Measurements from ENCODE around the gene FAM120B. TPM values are rescaled to one million over a fixed set of nuclear protein-coding genes. Genes with fewer than 3 reads are reported as not detected.

The FAM120B gene
- polyA plus RNA-seq, 1 donor from 2014 or later = 17.9 TPM

DNA sequence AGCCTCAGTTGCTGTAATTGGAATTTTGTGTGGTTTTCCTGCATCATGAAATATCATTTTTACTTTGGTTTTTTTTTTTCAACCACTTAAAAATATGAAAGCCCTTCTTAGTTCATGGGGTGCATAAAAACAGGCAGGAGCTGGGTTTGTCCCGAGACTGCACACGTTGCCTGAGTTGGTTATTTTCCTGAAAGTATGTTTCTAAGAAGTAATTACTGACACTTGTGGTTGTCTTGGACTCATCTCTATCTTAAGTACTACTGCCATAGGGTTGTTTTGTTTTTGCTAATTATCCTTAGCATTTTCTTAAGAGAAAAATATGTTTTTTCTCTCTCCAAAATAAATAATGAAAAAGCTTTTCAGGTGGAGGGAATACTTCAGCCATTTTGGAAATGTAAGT is 40.1 kb downstream of the FAM120B start:
- Histone ChIP-seq H3K27ac (ENCODE audit: low read length) (no peak overlapping the region), H3K4me2 (ENCODE audit: low read length) (no peak overlapping the region), H3F3A (ENCODE audit: insufficient read depth, low read length, poor library complexity, severe bottlenecking) (no peaks in the 10 kb centered on the region), H3K36me3 (ENCODE audit: insufficient read depth, low read length) (peaks cover 6% of the 10 kb centered on the region), H2AFZ (ENCODE audit: low read depth, low read length) (no peak overlapping the region), H3K9me3 (ENCODE audit: low read length) (peaks cover 9% of the 10 kb centered on the region), H3K79me2 (replicated peaks; ENCODE audit: insufficient read depth, low read length) (no peaks in the 10 kb centered on the region), H3K9me2 (ENCODE audit: insufficient read depth, low read length) (no peaks in the 10 kb centered on the region), H4K20me1 (ENCODE audit: insufficient read depth) (no peaks in the 10 kb centered on the region), H3K4me3 (ENCODE audit: low read length) (no peak overlapping the region), H3K9ac (ENCODE audit: low read length) (no peak overlapping the region), H3K27me3 (ENCODE audit: insufficient read depth, low read depth, low read length) (no peaks in the 10 kb centered on the region)
- TF ChIP-seq, protein P1, sequence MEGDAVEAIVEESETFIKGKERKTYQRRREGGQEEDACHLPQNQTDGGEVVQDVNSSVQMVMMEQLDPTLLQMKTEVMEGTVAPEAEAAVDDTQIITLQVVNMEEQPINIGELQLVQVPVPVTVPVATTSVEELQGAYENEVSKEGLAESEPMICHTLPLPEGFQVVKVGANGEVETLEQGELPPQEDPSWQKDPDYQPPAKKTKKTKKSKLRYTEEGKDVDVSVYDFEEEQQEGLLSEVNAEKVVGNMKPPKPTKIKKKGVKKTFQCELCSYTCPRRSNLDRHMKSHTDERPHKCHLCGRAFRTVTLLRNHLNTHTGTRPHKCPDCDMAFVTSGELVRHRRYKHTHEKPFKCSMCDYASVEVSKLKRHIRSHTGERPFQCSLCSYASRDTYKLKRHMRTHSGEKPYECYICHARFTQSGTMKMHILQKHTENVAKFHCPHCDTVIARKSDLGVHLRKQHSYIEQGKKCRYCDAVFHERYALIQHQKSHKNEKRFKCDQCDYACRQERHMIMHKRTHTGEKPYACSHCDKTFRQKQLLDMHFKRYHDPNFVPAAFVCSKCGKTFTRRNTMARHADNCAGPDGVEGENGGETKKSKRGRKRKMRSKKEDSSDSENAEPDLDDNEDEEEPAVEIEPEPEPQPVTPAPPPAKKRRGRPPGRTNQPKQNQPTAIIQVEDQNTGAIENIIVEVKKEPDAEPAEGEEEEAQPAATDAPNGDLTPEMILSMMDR (IDR thresholded peaks at IDR 0.05; ENCODE audit: poor library complexity, severe bottlenecking) = no peak
- no peak for TF ChIP-seq MXI1 (conservative IDR thresholded peaks at IDR 0.05; ENCODE audit: poor library complexity, severe bottlenecking)
- TF ChIP-seq POLR2AphosphoS5 (IDR thresholded peaks at IDR 0.05) = no peak
- TF ChIP-seq RAD21 (conservative IDR thresholded peaks at IDR 0.05) = no peak
- no peak for TF ChIP-seq EZH2 (IDR thresholded peaks at IDR 0.05; ENCODE audit: borderline replicate concordance, insufficient read depth, low read length, poor library complexity, severe bottlenecking)
- TF ChIP-seq SMC3 (conservative IDR thresholded peaks at IDR 0.05; ENCODE audit: poor library complexity) = no peak
- no peak for TF ChIP-seq EP300 (conservative IDR thresholded peaks at IDR 0.05; ENCODE audit: poor library complexity, severe bottlenecking)
- TF ChIP-seq, protein P2, sequence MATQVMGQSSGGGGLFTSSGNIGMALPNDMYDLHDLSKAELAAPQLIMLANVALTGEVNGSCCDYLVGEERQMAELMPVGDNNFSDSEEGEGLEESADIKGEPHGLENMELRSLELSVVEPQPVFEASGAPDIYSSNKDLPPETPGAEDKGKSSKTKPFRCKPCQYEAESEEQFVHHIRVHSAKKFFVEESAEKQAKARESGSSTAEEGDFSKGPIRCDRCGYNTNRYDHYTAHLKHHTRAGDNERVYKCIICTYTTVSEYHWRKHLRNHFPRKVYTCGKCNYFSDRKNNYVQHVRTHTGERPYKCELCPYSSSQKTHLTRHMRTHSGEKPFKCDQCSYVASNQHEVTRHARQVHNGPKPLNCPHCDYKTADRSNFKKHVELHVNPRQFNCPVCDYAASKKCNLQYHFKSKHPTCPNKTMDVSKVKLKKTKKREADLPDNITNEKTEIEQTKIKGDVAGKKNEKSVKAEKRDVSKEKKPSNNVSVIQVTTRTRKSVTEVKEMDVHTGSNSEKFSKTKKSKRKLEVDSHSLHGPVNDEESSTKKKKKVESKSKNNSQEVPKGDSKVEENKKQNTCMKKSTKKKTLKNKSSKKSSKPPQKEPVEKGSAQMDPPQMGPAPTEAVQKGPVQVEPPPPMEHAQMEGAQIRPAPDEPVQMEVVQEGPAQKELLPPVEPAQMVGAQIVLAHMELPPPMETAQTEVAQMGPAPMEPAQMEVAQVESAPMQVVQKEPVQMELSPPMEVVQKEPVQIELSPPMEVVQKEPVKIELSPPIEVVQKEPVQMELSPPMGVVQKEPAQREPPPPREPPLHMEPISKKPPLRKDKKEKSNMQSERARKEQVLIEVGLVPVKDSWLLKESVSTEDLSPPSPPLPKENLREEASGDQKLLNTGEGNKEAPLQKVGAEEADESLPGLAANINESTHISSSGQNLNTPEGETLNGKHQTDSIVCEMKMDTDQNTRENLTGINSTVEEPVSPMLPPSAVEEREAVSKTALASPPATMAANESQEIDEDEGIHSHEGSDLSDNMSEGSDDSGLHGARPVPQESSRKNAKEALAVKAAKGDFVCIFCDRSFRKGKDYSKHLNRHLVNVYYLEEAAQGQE (IDR thresholded peaks at IDR 0.05; ENCODE audit: borderline replicate concordance) = no peak
- TF ChIP-seq TAF1 (IDR thresholded peaks at IDR 0.05; ENCODE audit: low read depth) = no peak

DNA sequence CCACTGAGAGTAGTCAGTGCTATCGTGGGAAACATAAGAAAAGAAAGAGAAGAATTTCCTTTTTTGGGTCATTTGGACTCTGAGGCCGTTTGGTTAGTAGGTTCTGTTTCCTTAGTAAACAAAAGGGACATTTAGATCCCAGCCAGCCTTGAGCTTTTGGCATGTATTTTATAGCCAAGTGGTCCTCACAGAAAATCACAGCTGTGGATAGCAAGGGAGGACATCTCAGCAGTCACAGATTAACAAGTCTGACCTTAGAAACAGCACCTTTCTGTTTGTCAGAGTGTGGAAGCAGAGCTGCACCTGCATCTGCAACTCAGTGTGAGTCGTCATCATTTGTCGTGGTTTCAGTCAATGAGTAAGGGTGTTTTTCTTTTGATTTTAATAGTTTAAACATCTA is 40.5 kb downstream of the FAM120B start:
- Histone ChIP-seq H3F3A (ENCODE audit: insufficient read depth, low read length, poor library complexity, severe bottlenecking) (no peaks in the 10 kb centered on the region), H3K9me2 (ENCODE audit: insufficient read depth, low read length) (no peaks in the 10 kb centered on the region), H3K4me2 (ENCODE audit: low read length) (no peak overlapping the region), H3K36me3 (ENCODE audit: insufficient read depth, low read length) (peaks cover 6% of the 10 kb centered on the region), H3K79me2 (replicated peaks; ENCODE audit: insufficient read depth, low read length) (no peaks in the 10 kb centered on the region), H3K27me3 (ENCODE audit: insufficient read depth, low read depth, low read length) (no peaks in the 10 kb centered on the region), H3K9ac (ENCODE audit: low read length) (no peak overlapping the region), H4K20me1 (ENCODE audit: insufficient read depth) (no peaks in the 10 kb centered on the region), H3K27ac (ENCODE audit: low read length) (no peak overlapping the region), H2AFZ (ENCODE audit: low read depth, low read length) (no peak overlapping the region), H3K4me3 (ENCODE audit: low read length) (no peak overlapping the region), H3K9me3 (ENCODE audit: low read length) (peaks cover 13% of the 10 kb centered on the region)
- no peak for TF ChIP-seq EP300 (conservative IDR thresholded peaks at IDR 0.05; ENCODE audit: poor library complexity, severe bottlenecking)
- TF ChIP-seq, protein P2 (IDR thresholded peaks at IDR 0.05; ENCODE audit: borderline replicate concordance) = no peak
- TF ChIP-seq POLR2AphosphoS5 (IDR thresholded peaks at IDR 0.05) = no peak
- no peak for TF ChIP-seq EZH2 (IDR thresholded peaks at IDR 0.05; ENCODE audit: borderline replicate concordance, insufficient read depth, low read length, poor library complexity, severe bottlenecking)
- TF ChIP-seq MXI1 (conservative IDR thresholded peaks at IDR 0.05; ENCODE audit: poor library complexity, severe bottlenecking) = no peak
- no peak for TF ChIP-seq RAD21 (conservative IDR thresholded peaks at IDR 0.05)
- no peak for TF ChIP-seq SMC3 (conservative IDR thresholded peaks at IDR 0.05; ENCODE audit: poor library complexity)
- TF ChIP-seq TAF1 (IDR thresholded peaks at IDR 0.05; ENCODE audit: low read depth) = no peak
- TF ChIP-seq, protein P1 (IDR thresholded peaks at IDR 0.05; ENCODE audit: poor library complexity, severe bottlenecking) = no peak
